Bronchial epithelial cell (primary cell): ENCODE results near the gene PWWP2B. TPM values are rescaled to one million over a fixed set of nuclear protein-coding genes. Genes with fewer than 3 reads are reported as not detected.

Source experiments
- DNase-seq: peaks from one replicate; pipeline ENCODE4 v3.0.0-alpha.2; 2010; ENCODE audit warnings: low read depth
- FAIRE-seq: peaks from 2 replicates; lab custom pipeline; 2011; peaks lifted over from hg19 to GRCh38; lab: Jason Lieb, UNC
- H3K27me3 ChIP-seq: 2 replicates; pipeline ENCODE4 v1.5.1; 2011; ENCODE audit warnings: low read length; ENCODE audit not compliant: control insufficient read depth, insufficient read depth
- H3K36me3 ChIP-seq: 2 replicates; pipeline ENCODE4 v1.5.1; 2011; ENCODE audit warnings: low read length; ENCODE audit not compliant: control insufficient read depth, insufficient read depth
- H3K4me3 ChIP-seq: 2 replicates; pipeline ENCODE4 v1.5.1; 2011; ENCODE audit warnings: mild to moderate bottlenecking, low read depth, low read length, control low read depth
- CTCF ChIP-seq: IDR thresholded peaks from 2 replicates; pipeline ENCODE4 v1.5.1; 2011; ENCODE audit warnings: mild to moderate bottlenecking, moderate library complexity, low read length, control low read depth, inconsistent platforms; ENCODE audit not compliant: insufficient read depth, severe bottlenecking
- total RNA-seq: library from RNA; depleted of rRNA; stranded (reverse); fragments of >200 nt; gene quantifications from 2 replicates; pipeline ENCODE4 v1.2.1, GENCODE V29; 2014

PWWP2B gene
- total RNA-seq, 1 donor from 2014 or later: 40.0 TPM

DNA sequence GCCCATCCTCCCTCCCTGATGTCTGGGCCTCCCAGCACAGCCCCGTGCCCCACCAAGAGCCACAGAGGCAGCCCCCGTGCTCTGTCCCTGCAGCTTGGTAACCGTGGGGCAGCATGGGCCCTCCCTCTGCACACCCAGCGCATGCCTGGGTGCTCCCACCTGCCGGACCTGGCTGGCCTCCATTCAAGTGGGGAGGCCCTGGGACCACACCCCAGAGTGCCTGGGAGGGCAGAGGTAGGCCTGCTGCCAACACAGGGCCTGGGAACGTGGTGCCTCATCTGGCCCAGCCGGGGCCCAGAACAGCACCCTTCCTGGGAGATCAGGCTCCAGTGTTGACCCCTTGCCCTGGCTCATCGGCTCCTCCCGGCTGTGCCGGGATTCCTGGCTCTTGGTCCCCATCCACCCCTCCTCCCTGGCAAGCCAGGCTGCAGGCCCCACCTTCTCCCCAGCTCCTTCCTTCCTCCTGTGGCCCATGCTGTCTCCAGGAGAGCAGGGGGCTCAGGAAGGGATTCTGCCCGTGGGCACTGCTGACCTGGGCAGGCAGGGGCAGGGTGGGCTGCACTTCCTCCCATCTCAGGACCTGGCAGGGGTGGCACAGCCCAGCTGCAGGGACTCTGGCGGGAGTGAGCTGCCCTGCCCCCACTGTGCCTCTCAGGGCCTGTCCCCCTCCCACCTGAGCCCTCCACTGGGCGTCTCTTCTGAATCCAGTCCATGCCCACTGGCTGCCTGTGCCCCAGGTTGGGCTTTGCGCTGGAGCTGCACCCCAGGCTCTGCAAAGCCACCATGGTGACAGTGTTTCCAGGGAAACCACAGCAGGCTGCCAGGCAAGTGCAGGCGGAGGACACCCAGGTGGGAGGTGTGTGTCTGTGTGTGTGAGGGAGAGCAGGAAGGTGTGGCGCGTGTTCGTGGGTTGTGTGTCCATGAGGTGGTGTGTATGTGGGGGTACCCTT lies 32.6 kb downstream of the PWWP2B start:
- no peaks in the 10 kb centered on the region for H3K36me3 ChIP-seq
- no peak for TF ChIP-seq CTCF
- no peak overlapping the region for H3K4me3 ChIP-seq
- no peaks in the 10 kb centered on the region for H3K27me3 ChIP-seq
- DNase-seq (no peak), FAIRE-seq (no peak)

GRCh38 chr10:132430231-132430743 lies 33.3 kb downstream of the PWWP2B start:
- DNase-seq: no peak
- no peak overlapping the region for H3K4me3 ChIP-seq
- H3K27me3 ChIP-seq: no peaks in the 10 kb centered on the region
- peak; percentile 96 for FAIRE-seq
- TF ChIP-seq CTCF: no peak
- no peaks in the 10 kb centered on the region for H3K36me3 ChIP-seq

GRCh38 chr10:132430861-132431271 lies 33.9 kb downstream of the PWWP2B start:
- Histone ChIP-seq H3K36me3 (no peaks in the 10 kb centered on the region), H3K4me3 (no peak overlapping the region), H3K27me3 (no peaks in the 10 kb centered on the region)
- no peak for TF ChIP-seq CTCF
- DNase-seq (no peak), FAIRE-seq (no peak)

- no peaks in the 10 kb centered on the region for H3K27me3 ChIP-seq
- no peak for TF ChIP-seq CTCF
- no peak for DNase-seq
- H3K4me3 ChIP-seq: no peak overlapping the region
- FAIRE-seq: no peak
- H3K36me3 ChIP-seq: no peaks in the 10 kb centered on the region
Measured at GRCh38 chr10:132431537-132432175, 34.7 kb downstream of the PWWP2B start.

DNA sequence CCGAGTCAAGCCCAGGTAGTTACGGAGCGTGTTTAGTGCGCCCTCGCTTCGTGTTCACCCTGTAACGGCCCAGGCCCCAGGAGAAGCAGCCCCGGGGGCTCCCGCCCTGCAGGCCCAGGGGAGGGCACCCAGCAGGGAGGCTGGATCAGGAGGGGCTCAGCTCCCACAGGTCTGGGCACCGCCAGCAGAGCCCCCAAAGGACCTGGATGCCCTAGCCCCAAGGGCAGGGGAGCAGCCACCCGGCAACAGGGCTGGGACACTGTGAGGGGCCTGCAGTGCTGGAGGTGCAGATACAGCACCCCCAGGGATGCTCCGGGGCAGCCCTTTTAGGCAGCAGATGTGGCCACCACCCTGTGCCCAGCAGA lies 35.2 kb downstream of the PWWP2B start:
- no peak for FAIRE-seq
- H3K36me3 ChIP-seq: no peaks in the 10 kb centered on the region
- H3K27me3 ChIP-seq: no peaks in the 10 kb centered on the region
- TF ChIP-seq CTCF: no peak
- H3K4me3 ChIP-seq: no peak overlapping the region
- DNase-seq: no peak
